D721Med (cell line): ENCODE measurements around the gene COP1.

Experiments
- DNase-seq: peaks from one replicate; pipeline ENCODE4 v3.0.0; 2011; ENCODE audit warnings: low spot score; ENCODE audit not compliant: insufficient read length
- FAIRE-seq: peaks from 2 replicates; lab custom pipeline; 2011; peaks lifted over from hg19 to GRCh38; lab: Jason Lieb, UNC
- TF ChIP-seq, protein P1 (sequence below): IDR thresholded peaks from 2 replicates; pipeline ENCODE4 v1.5.1; 2012; ENCODE audit warnings: mild to moderate bottlenecking, control low read depth; ENCODE audit not compliant: insufficient read depth; ENCODE audit errors: missing control alignments

The COP1 gene

DNA sequence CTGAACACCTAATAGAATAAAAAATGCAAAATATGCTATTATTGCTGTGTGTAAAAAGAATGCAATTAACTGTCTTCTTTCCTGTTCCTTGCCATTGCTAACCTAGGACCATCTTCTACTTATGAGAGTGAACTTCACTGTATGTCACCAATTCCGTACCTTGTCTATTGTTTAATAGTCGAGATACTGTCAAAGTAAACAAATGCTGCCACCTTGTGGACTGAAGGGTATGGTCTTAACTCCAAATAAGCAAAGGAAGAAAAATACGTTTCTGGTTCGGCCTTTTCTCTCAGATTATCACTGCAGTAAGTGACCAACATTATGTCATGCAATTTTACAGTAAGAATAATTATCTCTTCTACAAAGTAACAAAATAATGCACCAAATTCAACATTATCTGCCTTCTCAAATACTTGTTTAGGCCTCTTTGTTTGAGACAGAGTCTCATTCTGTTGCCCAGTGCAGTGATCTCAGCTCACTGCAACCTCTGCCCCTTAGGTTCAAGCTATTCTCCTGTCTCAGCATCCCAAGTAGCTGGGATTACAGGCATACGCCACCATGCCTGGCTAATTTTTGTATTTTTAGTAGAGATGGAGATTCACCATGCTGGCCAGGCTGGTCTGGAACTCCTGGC lies 133.4 kb downstream of the COP1 start:
- peak; percentile 98 for FAIRE-seq
- TF ChIP-seq, protein P1, sequence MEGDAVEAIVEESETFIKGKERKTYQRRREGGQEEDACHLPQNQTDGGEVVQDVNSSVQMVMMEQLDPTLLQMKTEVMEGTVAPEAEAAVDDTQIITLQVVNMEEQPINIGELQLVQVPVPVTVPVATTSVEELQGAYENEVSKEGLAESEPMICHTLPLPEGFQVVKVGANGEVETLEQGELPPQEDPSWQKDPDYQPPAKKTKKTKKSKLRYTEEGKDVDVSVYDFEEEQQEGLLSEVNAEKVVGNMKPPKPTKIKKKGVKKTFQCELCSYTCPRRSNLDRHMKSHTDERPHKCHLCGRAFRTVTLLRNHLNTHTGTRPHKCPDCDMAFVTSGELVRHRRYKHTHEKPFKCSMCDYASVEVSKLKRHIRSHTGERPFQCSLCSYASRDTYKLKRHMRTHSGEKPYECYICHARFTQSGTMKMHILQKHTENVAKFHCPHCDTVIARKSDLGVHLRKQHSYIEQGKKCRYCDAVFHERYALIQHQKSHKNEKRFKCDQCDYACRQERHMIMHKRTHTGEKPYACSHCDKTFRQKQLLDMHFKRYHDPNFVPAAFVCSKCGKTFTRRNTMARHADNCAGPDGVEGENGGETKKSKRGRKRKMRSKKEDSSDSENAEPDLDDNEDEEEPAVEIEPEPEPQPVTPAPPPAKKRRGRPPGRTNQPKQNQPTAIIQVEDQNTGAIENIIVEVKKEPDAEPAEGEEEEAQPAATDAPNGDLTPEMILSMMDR: peak; percentile 98
- DNase-seq: no peak

DNA sequence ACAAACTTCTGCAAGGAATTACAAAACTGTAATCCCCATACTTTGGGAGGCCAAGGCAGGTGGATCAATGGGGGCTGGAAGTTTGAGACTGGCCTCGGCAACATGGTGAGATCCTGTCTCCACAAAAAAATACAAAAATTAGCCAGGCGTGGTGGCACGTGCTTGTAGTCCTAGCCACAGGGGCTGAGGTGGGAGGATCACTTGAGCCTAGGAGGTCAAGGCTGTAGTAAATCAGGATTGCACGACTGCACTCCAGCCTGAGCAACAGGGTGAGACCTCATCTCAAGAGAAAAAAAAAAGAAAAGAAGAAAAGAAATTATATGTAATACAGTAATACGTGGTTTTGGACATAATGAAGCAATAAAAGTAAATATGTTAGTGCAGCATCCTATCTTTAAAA lies 138.2 kb downstream of the COP1 start:
- FAIRE-seq (no peak), DNase-seq (no peak)
- TF ChIP-seq, protein P1: no peak

DNA sequence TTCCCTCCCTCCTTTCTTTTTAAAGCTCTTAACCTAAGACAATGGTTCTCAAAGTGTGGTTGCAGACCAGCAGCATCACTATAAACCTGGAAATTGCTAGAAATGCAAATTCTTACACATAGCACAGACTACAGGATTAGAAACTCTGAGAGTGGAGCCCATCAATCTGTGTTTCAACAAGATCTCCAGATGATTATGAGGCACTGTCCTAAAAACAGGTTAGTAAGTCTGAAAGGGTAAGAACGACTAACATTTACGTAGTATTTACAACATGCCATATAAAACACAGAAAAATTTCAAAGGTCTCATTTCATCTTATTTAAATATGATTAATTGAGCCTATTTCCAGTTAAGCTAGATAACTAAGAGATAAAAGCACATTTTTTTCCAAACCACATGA lies 138.8 kb downstream of the COP1 start:
- TF ChIP-seq, protein P1: no peak
- DNase-seq: no peak
- no peak for FAIRE-seq

DNA sequence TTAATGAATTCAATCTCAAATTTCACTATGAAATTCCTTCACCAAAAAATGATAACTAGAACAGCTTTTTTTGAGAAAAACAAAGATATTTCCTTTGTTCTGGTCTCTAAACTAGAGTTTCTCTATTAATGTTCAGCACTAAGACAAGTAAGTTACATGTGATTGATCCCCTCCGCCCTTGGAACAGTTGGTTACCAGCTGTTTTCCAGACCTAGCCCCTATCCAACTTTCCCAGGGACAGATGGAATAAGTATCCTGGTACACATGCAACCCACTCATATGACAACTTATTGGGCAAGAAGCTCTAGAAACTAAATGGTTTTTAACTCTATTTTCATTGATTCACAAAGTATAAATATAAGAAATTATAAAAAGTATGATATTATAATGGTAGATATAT lies 140.4 kb downstream of the COP1 start:
- TF ChIP-seq, protein P1: no peak
- DNase-seq (no peak), FAIRE-seq (no peak)

DNA sequence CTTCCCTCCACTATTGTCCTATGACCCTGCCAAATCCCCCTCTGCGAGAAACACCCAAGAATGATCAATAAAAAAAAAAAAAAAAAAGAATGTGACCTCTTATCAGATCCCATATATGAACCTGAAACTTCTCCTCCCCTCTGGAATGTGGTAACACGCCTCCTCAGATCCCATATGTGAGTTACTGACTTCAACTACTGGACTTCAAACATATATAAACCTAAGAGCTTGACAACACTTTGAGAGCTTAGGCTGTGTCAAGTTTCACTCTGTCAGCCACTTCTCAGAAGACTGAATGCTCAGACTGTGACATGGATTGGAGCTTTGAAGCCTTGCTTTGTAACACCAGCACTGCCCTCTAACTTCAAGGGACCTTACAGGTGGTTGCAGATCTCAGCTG lies 148.4 kb downstream of the COP1 start:
- DNase-seq (no peak), FAIRE-seq (no peak)
- TF ChIP-seq, protein P1: no peak

DNA sequence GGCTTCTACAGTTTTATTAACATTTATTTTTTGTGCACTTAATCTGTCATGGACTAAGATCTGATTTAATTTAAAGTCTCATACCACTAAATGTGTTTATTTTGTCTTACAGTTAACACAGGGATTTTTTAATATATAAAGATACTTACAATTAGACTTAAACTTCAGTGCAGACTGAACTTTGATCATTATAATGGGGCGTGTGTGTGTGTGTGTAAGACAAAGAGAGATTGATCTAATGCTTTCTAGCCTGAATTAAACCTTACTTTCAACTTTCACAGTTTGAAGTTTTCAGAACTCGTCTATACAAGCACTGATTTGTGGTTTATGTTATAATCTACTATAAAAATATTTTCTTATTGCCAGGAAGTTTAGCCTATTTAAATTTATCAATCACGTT lies 150.8 kb downstream of the COP1 start:
- DNase-seq (no peak), FAIRE-seq (no peak)
- TF ChIP-seq, protein P1: no peak

DNA sequence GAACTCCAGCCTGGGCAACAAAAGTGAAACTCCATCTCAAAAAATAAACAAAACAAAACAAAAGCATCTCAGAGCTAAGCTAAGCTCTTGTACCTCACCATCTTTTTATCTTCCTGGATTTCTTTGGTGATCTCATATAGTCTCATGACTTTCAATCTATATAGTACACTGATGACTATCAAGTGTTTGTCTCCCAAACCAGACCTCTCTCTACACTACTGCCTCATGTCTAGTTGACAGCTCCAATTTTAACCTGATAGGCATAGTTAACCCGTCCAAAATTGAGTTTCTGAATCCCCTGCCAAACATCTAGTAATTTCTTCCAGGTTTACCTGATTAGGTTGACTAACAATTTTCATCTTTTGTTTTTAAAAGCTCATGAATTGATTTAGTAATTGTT lies 151.7 kb downstream of the COP1 start:
- TF ChIP-seq, protein P1: no peak
- FAIRE-seq (peak; percentile 64), DNase-seq (no peak)
